Measurements from ENCODE around the gene MCOLN2. TPM values are rescaled to one million over a fixed set of nuclear protein-coding genes. Genes with fewer than 3 reads are reported as not detected.
"Not testable (repeated sequence)": the region's sequence is repeated elsewhere in the genome, so short reads cannot be mapped to it uniquely, and the experiment has no call there.

MCOLN2 gene
- polyA plus RNA-seq, 1 donor from 2014 or later = not detected

- Histone ChIP-seq H2AFZ (ENCODE audit: low read depth, low read length) (no peak overlapping the region), H3K4me2 (ENCODE audit: low read length) (no peak overlapping the region), H3K9me2 (ENCODE audit: insufficient read depth, low read length) (no peaks in the 10 kb centered on the region), H3K27ac (ENCODE audit: low read length) (no peak overlapping the region), H3K79me2 (replicated peaks; ENCODE audit: insufficient read depth, low read length) (no peaks in the 10 kb centered on the region), H3F3A (ENCODE audit: insufficient read depth, low read length, poor library complexity, severe bottlenecking) (no peaks in the 10 kb centered on the region), H3K36me3 (ENCODE audit: insufficient read depth, low read length) (no peaks in the 10 kb centered on the region), H3K4me3 (ENCODE audit: low read length) (no peak overlapping the region), H4K20me1 (ENCODE audit: insufficient read depth) (no peaks in the 10 kb centered on the region), H3K9me3 (ENCODE audit: low read length) (no peaks in the 10 kb centered on the region), H3K27me3 (ENCODE audit: insufficient read depth, low read depth, low read length) (no peaks in the 10 kb centered on the region), H3K9ac (ENCODE audit: low read length) (no peak overlapping the region)
- TF ChIP-seq EZH2 (IDR thresholded peaks at IDR 0.05; ENCODE audit: borderline replicate concordance, insufficient read depth, low read length, poor library complexity, severe bottlenecking) (no peak), REST (IDR thresholded peaks at IDR 0.05; ENCODE audit: borderline replicate concordance) (no peak), SMC3 (conservative IDR thresholded peaks at IDR 0.05; ENCODE audit: poor library complexity) (no peak), MXI1 (conservative IDR thresholded peaks at IDR 0.05; ENCODE audit: poor library complexity, severe bottlenecking) (no peak), RAD21 (conservative IDR thresholded peaks at IDR 0.05) (no peak), TAF1 (IDR thresholded peaks at IDR 0.05; ENCODE audit: low read depth) (no peak)
Observed at GRCh38 chr1:84988588-84988987, 8.3 kb downstream of the MCOLN2 start.

DNA sequence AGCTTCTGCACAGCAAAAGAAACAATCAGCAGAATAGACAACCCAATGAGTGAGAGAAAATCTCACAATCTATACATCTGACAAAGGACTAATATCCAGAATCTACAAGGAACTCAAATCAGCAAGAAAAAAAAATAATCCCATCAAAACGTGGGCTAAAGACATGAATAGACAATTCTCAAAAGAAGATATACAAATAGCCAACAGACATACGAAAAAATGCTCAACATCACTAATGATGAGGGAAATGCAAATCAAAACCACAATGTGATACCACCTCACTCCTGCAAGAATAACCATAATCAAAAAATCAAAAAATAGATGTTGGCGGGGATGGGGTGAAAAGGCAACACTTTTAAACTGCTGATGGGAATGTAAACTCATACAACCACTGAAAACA is 10.4 kb downstream of the MCOLN2 start:
- not testable (repeated sequence) for H3K4me3 ChIP-seq (ENCODE audit: low read length)

GRCh38 chr1:84985365-84985764 is 11.5 kb downstream of the MCOLN2 start:
- TF ChIP-seq TAF1 (IDR thresholded peaks at IDR 0.05; ENCODE audit: low read depth) = no peak
- no peak for TF ChIP-seq EZH2 (IDR thresholded peaks at IDR 0.05; ENCODE audit: borderline replicate concordance, insufficient read depth, low read length, poor library complexity, severe bottlenecking)
- TF ChIP-seq REST (IDR thresholded peaks at IDR 0.05; ENCODE audit: borderline replicate concordance) = no peak
- TF ChIP-seq SMC3 (conservative IDR thresholded peaks at IDR 0.05; ENCODE audit: poor library complexity) = no peak
- no peak for TF ChIP-seq MXI1 (conservative IDR thresholded peaks at IDR 0.05; ENCODE audit: poor library complexity, severe bottlenecking)
- no peak for TF ChIP-seq RAD21 (conservative IDR thresholded peaks at IDR 0.05)
- no peak for TF ChIP-seq POLR2AphosphoS5 (IDR thresholded peaks at IDR 0.05)
- TF ChIP-seq, protein P1, sequence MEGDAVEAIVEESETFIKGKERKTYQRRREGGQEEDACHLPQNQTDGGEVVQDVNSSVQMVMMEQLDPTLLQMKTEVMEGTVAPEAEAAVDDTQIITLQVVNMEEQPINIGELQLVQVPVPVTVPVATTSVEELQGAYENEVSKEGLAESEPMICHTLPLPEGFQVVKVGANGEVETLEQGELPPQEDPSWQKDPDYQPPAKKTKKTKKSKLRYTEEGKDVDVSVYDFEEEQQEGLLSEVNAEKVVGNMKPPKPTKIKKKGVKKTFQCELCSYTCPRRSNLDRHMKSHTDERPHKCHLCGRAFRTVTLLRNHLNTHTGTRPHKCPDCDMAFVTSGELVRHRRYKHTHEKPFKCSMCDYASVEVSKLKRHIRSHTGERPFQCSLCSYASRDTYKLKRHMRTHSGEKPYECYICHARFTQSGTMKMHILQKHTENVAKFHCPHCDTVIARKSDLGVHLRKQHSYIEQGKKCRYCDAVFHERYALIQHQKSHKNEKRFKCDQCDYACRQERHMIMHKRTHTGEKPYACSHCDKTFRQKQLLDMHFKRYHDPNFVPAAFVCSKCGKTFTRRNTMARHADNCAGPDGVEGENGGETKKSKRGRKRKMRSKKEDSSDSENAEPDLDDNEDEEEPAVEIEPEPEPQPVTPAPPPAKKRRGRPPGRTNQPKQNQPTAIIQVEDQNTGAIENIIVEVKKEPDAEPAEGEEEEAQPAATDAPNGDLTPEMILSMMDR (IDR thresholded peaks at IDR 0.05; ENCODE audit: poor library complexity, severe bottlenecking) = no peak
- no peak for TF ChIP-seq EP300 (conservative IDR thresholded peaks at IDR 0.05; ENCODE audit: poor library complexity, severe bottlenecking)
- Histone ChIP-seq H3K9me3 (ENCODE audit: low read length) (no peaks in the 10 kb centered on the region), H3K4me2 (ENCODE audit: low read length) (no peak overlapping the region), H3K9ac (ENCODE audit: low read length) (no peak overlapping the region), H3K79me2 (replicated peaks; ENCODE audit: insufficient read depth, low read length) (no peaks in the 10 kb centered on the region), H3K36me3 (ENCODE audit: insufficient read depth, low read length) (no peaks in the 10 kb centered on the region), H3K27me3 (ENCODE audit: insufficient read depth, low read depth, low read length) (no peaks in the 10 kb centered on the region), H4K20me1 (ENCODE audit: insufficient read depth) (no peaks in the 10 kb centered on the region), H3F3A (ENCODE audit: insufficient read depth, low read length, poor library complexity, severe bottlenecking) (no peaks in the 10 kb centered on the region), H2AFZ (ENCODE audit: low read depth, low read length) (no peak overlapping the region), H3K27ac (ENCODE audit: low read length) (no peak overlapping the region), H3K9me2 (ENCODE audit: insufficient read depth, low read length) (no peaks in the 10 kb centered on the region), H3K4me3 (ENCODE audit: low read length) (no peak overlapping the region)

More for the DNA sequence above, 10.4 kb downstream of the MCOLN2 start:
- not testable (repeated sequence) for H4K20me1 ChIP-seq (ENCODE audit: insufficient read depth); H3K4me2 ChIP-seq (ENCODE audit: low read length); H3F3A ChIP-seq (ENCODE audit: insufficient read depth, low read length, poor library complexity, severe bottlenecking); H2AFZ ChIP-seq (ENCODE audit: low read depth, low read length); H3K79me2 ChIP-seq (replicated peaks; ENCODE audit: insufficient read depth, low read length); H3K27ac ChIP-seq (ENCODE audit: low read length); H3K36me3 ChIP-seq (ENCODE audit: insufficient read depth, low read length); H3K27me3 ChIP-seq (ENCODE audit: insufficient read depth, low read depth, low read length); H3K9me3 ChIP-seq (ENCODE audit: low read length); H3K9ac ChIP-seq (ENCODE audit: low read length); H3K9me2 ChIP-seq (ENCODE audit: insufficient read depth, low read length)
